Colonic mucosa (tissue), 4 donors: ENCODE data around the gene SVEP1. TPM values are rescaled to one million over a fixed set of nuclear protein-coding genes. Genes with fewer than 3 reads are reported as not detected.

Experiments used
- DNase-seq: peaks from one replicate; pipeline ENCODE4 v3.0.0-alpha.2; 2020
- H3K27ac ChIP-seq: fragments of 200-600 bp; one replicate; pipeline ENCODE4 v1.8.0; 2021
- H3K27me3 ChIP-seq: fragments of 200-600 bp; one replicate; pipeline ENCODE4 v1.8.0; 2021
- H3K36me3 ChIP-seq: fragments of 200-600 bp; one replicate; pipeline ENCODE4 v1.8.0; 2021
- H3K4me1 ChIP-seq: fragments of 200-600 bp; one replicate; pipeline ENCODE4 v1.8.0; 2021; ENCODE audit warnings: mild to moderate bottlenecking
- H3K4me3 ChIP-seq: fragments of 200-600 bp; one replicate; pipeline ENCODE4 v1.8.0; 2021
- H3K9ac ChIP-seq, 2 donors: one replicate each; pipeline ENCODE4 v1.7.0; 2013; ENCODE audit warnings: control low read depth in 2 of 2, low read depth in 2 of 2, low read length in 2 of 2
- H3K9me3 ChIP-seq: fragments of 200-600 bp; one replicate; pipeline ENCODE4 v1.8.0; 2021
- CTCF ChIP-seq: fragments of 200-600 bp; IDR thresholded peaks from one replicate; pipeline ENCODE4 v1.8.0; 2022; ENCODE audit warnings: antibody characterized with exemption, mild to moderate bottlenecking
- intact Hi-C: fragments of 100-400 bp; cut with DNase I; formaldehyde crosslinking; loops from one replicate; pipeline ENCODE4 v1.14.1; 2022
- total RNA-seq, 2 donors: library from RNA; stranded (reverse); fragmentation: NEBNext Ultra II Directional in 1 of 2; extraction: Animal tissue kit (Norgen Biotek cat#: 25700) in 1 of 2; gene quantifications; one replicate each; pipeline ENCODE4 v1.2.1, GENCODE V29; 2021
- donor health status: healthy.
- donor health status: DM: no; HTN: no; CAD: no.
- donor health status: DM: no; HTN: no; CAD: no.

The SVEP1 gene
- total RNA-seq, 2 donors from 2014 or later, result 2.1 to 9.7 TPM

DNA sequence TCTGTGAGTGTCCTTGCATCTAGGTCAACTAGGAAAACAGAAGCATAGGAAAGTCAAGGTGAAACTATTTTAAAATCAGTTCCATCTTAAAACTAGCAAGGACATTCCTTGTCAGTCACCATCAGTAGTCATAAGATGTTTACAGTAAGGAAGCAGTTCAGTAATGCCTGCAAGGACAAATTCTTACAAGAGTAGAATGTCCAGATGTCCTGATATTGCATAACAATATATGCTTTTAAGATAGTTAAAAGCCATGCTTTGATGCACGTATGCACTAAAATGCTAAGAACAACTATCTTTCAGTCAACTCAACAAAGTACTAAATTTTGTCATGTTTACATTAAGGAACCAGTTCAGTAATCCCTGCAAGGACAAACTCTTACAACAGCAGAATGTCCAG, 11.3 kb upstream of the SVEP1 start:
- Histone ChIP-seq H3K9ac (no peak overlapping the region), H3K27ac (no peak overlapping the region), H3K4me1 (no peaks in the 10 kb centered on the region), H3K36me3 (no peaks in the 10 kb centered on the region), H3K27me3 (no peaks in the 10 kb centered on the region), H3K9me3 (no peaks in the 10 kb centered on the region), H3K4me3 (no peak overlapping the region)
- DNase-seq, result no peak
- intact Hi-C loops, result no loop called here
- TF ChIP-seq CTCF, result no peak

- no peak overlapping the region for H3K9ac ChIP-seq
- H3K4me1 ChIP-seq, result no peaks in the 10 kb centered on the region
- no peaks in the 10 kb centered on the region for H3K9me3 ChIP-seq
- intact Hi-C loops, result no loop called here
- no peaks in the 10 kb centered on the region for H3K36me3 ChIP-seq
- no peak overlapping the region for H3K27ac ChIP-seq
- H3K4me3 ChIP-seq, result no peak overlapping the region
- no peak for DNase-seq
- no peaks in the 10 kb centered on the region for H3K27me3 ChIP-seq
- no peak for TF ChIP-seq CTCF
Measured at GRCh38 chr9:110588296-110588695, 8.8 kb upstream of the SVEP1 start.

- peaks cover 19% of the 10 kb centered on the region for H3K27me3 ChIP-seq
- no peak overlapping the region for H3K9ac ChIP-seq
- no peaks in the 10 kb centered on the region for H3K36me3 ChIP-seq
- TF ChIP-seq CTCF, result no peak
- intact Hi-C loops, result no loop called here
- no peak for DNase-seq
- H3K27ac ChIP-seq, result no peak overlapping the region
- no peaks in the 10 kb centered on the region for H3K4me1 ChIP-seq
- H3K4me3 ChIP-seq, result no peak overlapping the region
- no peaks in the 10 kb centered on the region for H3K9me3 ChIP-seq
Measured at GRCh38 chr9:110583237-110583636, 3.7 kb upstream of the SVEP1 start.

DNA sequence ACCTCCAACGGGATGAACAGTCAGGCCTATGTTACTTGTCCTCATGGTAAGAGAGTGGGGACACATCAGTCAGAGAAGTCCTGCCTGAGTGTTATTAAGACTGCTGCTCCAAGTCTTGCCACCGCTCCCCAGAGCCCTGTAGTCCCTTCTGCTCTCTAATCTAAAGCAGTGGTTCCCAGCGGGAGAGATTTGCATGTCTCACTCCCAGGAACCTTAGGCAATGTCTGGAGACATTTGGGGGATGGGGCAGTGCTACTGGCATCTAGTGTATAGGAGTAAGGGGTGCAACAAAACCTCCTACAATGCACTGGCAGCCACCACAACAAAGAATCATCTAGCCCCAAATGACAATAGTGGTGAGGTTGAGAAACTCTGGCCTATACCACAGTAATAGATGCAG, 2.6 kb upstream of the SVEP1 start:
- intact Hi-C loops, result no loop called here
- Histone ChIP-seq H3K27me3 (peaks cover 25% of the 10 kb centered on the region), H3K9ac (no peak overlapping the region), H3K36me3 (no peaks in the 10 kb centered on the region), H3K4me3 (no peak overlapping the region), H3K9me3 (no peaks in the 10 kb centered on the region), H3K4me1 (no peaks in the 10 kb centered on the region), H3K27ac (no peak overlapping the region)
- TF ChIP-seq CTCF, result no peak
- no peak for DNase-seq

DNA sequence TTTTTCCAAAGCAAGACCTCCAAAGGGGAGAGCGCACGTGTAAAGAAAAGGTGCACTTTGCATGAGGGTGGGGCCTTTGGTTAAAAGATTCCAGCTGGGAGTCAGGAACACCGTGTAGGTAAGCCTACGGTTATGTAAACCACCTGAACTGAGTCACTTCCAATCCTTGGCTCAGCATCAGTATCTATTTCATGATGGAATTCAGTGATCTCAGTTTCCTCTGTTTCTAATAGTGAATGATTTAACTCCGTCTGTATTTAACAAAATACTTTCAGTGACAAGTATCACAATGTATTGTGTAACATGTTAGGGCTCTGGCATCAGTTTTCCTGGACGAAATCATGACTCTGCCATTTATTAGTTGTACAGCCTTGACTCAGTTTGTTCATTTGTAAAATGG, 1.3 kb upstream of the SVEP1 start:
- no peaks in the 10 kb centered on the region for H3K36me3 ChIP-seq
- H3K27ac ChIP-seq, result no peak overlapping the region
- H3K9ac ChIP-seq, result no peak overlapping the region
- intact Hi-C loops, result no loop called here
- H3K9me3 ChIP-seq, result no peaks in the 10 kb centered on the region
- TF ChIP-seq CTCF, result no peak
- peaks cover 25% of the 10 kb centered on the region for H3K27me3 ChIP-seq
- no peak overlapping the region for H3K4me3 ChIP-seq
- no peak for DNase-seq
- H3K4me1 ChIP-seq, result no peaks in the 10 kb centered on the region

DNA sequence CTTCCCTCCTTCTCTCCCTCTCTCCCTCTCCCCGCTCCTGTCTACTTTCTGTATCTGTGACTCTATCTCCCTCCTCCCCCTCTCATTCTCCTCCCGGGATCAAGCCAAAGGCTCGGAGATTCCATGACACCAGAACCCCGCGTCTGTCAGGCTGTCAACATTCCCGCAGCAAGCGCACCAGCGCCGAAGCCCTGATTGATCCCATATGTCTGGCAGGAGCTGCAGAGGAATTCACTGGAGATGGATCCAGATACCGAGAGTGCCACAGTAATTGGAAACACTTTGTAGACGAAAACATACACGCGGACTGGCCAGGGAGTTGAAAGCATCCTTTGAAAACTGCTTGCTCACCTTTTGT, 300 bp upstream of the SVEP1 start:
- no peaks in the 10 kb centered on the region for H3K9me3 ChIP-seq
- H3K9ac ChIP-seq, result peak overlapping the region in 1 of 2 donors; percentile 46
- H3K4me3 ChIP-seq, result peak overlapping the region; percentile 29
- intact Hi-C loops, result no loop called here
- no peaks in the 10 kb centered on the region for H3K4me1 ChIP-seq
- DNase-seq, result no peak
- H3K36me3 ChIP-seq, result no peaks in the 10 kb centered on the region
- TF ChIP-seq CTCF, result no peak
- H3K27me3 ChIP-seq, result peaks cover 25% of the 10 kb centered on the region
- H3K27ac ChIP-seq, result peak overlapping the region; percentile 62
